ENCODE data around the gene ZSWIM8.

DNA sequence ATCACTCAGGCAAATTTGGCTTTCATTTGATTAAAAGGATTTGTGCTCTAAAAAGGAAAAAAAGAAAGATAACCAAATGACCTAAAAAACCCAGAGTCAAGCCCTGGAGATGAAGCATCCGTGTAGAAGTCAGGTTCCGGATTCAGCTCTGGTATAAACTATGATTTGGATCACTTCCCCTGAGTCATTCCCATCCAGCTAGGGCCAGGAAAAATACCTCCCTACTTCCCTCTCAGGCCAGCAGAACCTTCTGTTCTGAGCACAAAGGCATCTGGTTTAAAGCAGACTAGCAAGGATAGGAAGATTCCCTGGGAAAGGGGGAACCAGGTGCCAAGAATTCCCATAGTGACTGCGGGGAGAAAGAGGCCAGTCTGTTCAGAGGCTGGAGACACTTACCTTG is 51.7 kb downstream of the ZSWIM8 start:
- TF ChIP-seq, protein P1, sequence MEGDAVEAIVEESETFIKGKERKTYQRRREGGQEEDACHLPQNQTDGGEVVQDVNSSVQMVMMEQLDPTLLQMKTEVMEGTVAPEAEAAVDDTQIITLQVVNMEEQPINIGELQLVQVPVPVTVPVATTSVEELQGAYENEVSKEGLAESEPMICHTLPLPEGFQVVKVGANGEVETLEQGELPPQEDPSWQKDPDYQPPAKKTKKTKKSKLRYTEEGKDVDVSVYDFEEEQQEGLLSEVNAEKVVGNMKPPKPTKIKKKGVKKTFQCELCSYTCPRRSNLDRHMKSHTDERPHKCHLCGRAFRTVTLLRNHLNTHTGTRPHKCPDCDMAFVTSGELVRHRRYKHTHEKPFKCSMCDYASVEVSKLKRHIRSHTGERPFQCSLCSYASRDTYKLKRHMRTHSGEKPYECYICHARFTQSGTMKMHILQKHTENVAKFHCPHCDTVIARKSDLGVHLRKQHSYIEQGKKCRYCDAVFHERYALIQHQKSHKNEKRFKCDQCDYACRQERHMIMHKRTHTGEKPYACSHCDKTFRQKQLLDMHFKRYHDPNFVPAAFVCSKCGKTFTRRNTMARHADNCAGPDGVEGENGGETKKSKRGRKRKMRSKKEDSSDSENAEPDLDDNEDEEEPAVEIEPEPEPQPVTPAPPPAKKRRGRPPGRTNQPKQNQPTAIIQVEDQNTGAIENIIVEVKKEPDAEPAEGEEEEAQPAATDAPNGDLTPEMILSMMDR (IDR thresholded peaks at IDR 0.05), result no peak
- no peak for TF ChIP-seq POLR2A (IDR thresholded peaks at IDR 0.05)
